Stimulated activated CD8-positive, alpha-beta memory T cell treated with anti-CD3 and anti-CD28 coated beads, Interleukin-7, amount 100 ng/mL, for 4 hours (primary cell): Measurements from ENCODE around the gene TRIM36.
A peak's percentile ranks its signal among the peaks of the same experiment; 100 is the strongest.

Source experiments
- DNase-seq, 2 donors: peaks; one replicate each; pipeline ENCODE4 v3.0.0-alpha.2; 2020; ENCODE audit warnings: low read depth in 2 of 2

Gene TRIM36

GRCh38 chr5:115169487-115170133 lies at the start of gene TRIM36:
TRIM36 (minus strand) TSS chr5:115169908; CDS start chr5:115169634, 274 bp downstream.
- peak; percentile 84 to 91 for DNase-seq

- DNase-seq, result no peak
These were observed 44.8 kb upstream of the TRIM36 start for GRCh38 chr5:115214541-115214940.

- DNase-seq, result peak; percentile 2 to 16
These were observed 39.6 kb upstream of the TRIM36 start for GRCh38 chr5:115209279-115209678.

GRCh38 chr5:115202952-115203351 lies 33.2 kb upstream of the TRIM36 start:
- DNase-seq, result no peak

GRCh38 chr5:115196161-115196560 lies 26.5 kb upstream of the TRIM36 start:
- DNase-seq, result no peak

GRCh38 chr5:115194676-115195075 lies 25.0 kb upstream of the TRIM36 start:
- no peak for DNase-seq

- no peak for DNase-seq
These were observed 23.6 kb upstream of the TRIM36 start for GRCh38 chr5:115193295-115193694.

GRCh38 chr5:115192098-115192497 lies 22.4 kb upstream of the TRIM36 start:
- no peak for DNase-seq

GRCh38 chr5:115191474-115192031 lies 21.8 kb upstream of the TRIM36 start:
- DNase-seq, result no peak

GRCh38 chr5:115190388-115190787 lies 20.7 kb upstream of the TRIM36 start:
- DNase-seq, result no peak

- DNase-seq, result no peak
These were observed 20.2 kb upstream of the TRIM36 start for GRCh38 chr5:115189866-115190265.

- DNase-seq, result no peak
These were observed 17.1 kb upstream of the TRIM36 start for GRCh38 chr5:115186794-115187193.

- no peak for DNase-seq
These were observed 15.1 kb upstream of the TRIM36 start for GRCh38 chr5:115184770-115185169.

GRCh38 chr5:115181757-115182156 lies 12.0 kb upstream of the TRIM36 start:
- DNase-seq, result no peak

- peak in 1 of 2 donors; percentile 15 for DNase-seq
These were observed 10.5 kb upstream of the TRIM36 start for GRCh38 chr5:115180165-115180709.

GRCh38 chr5:115179394-115180164 lies 9.9 kb upstream of the TRIM36 start:
- no peak for DNase-seq

- no peak for DNase-seq
These were observed 9.3 kb upstream of the TRIM36 start for GRCh38 chr5:115179030-115179393.

GRCh38 chr5:115170929-115171510 lies 1.3 kb upstream of the TRIM36 start:
- no peak for DNase-seq

- no peak for DNase-seq
These were observed 623 bp upstream of the TRIM36 start for GRCh38 chr5:115170134-115170928.

GRCh38 chr5:115168829-115169486 lies 750 bp downstream of the TRIM36 start:
- DNase-seq, result no peak
